Tongue (tissue), 2 donors: ENCODE measurements around the gene KCNK15. TPM values are rescaled to one million over a fixed set of nuclear protein-coding genes. Genes with fewer than 3 reads are reported as not detected.
"Not testable (repeated sequence)": the region's sequence is repeated elsewhere in the genome, so short reads cannot be mapped to it uniquely, and the experiment has no call there.

Experiments
- DNase-seq: peaks from one replicate; pipeline ENCODE4 v3.0.0-alpha.2; 2015
- total RNA-seq: library from RNA; depleted of rRNA; stranded (reverse); fragments of >200 nt; gene quantifications from one replicate; pipeline ENCODE4 v1.2.3, GENCODE V29; 2014

The KCNK15 gene
- total RNA-seq: 0.41 TPM

DNA sequence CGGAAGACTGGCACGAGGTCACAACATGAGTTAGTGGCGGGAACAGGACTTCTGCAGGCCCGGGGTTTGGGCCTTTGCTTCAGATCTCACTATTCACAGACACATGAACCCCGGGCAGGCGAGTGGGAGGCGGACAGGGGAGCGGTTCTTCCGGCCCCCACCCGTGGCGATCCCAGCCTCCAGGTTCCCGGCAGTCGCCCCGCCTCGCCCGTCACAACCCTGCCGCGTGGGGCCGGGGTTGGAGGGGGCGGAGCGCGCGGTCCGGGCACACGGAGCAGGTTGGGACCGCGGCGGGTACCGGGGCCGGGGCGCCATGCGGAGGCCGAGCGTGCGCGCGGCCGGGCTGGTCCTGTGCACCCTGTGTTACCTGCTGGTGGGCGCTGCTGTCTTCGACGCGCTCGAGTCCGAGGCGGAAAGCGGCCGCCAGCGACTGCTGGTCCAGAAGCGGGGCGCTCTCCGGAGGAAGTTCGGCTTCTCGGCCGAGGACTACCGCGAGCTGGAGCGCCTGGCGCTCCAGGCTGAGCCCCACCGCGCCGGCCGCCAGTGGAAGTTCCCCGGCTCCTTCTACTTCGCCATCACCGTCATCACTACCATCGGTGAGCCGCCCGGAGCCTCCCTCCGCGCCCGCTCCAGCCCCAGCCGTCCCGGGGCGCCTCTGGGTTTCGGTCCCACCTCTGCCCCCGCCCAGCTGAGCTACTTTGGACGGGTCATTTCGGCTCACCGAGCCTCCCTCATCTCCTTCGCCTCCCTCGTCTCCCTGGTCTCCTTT, at the start of gene KCNK15:
TSS of gene KCNK15 (plus strand) at position 268 of the 769 bp plus-strand sequence. CDS start at position 314, 46 bp downstream.
- DNase-seq: peak; percentile 29

GRCh38 chr20:44696315-44696714, 49.4 kb upstream of the KCNK15 start:
- DNase-seq: no peak

GRCh38 chr20:44697041-44697440, 48.6 kb upstream of the KCNK15 start:
- DNase-seq: not testable (repeated sequence)

- no peak for DNase-seq
Measured at GRCh38 chr20:44698351-44698750, 47.3 kb upstream of the KCNK15 start.

GRCh38 chr20:44700306-44700705, 45.4 kb upstream of the KCNK15 start:
- DNase-seq: no peak

DNA sequence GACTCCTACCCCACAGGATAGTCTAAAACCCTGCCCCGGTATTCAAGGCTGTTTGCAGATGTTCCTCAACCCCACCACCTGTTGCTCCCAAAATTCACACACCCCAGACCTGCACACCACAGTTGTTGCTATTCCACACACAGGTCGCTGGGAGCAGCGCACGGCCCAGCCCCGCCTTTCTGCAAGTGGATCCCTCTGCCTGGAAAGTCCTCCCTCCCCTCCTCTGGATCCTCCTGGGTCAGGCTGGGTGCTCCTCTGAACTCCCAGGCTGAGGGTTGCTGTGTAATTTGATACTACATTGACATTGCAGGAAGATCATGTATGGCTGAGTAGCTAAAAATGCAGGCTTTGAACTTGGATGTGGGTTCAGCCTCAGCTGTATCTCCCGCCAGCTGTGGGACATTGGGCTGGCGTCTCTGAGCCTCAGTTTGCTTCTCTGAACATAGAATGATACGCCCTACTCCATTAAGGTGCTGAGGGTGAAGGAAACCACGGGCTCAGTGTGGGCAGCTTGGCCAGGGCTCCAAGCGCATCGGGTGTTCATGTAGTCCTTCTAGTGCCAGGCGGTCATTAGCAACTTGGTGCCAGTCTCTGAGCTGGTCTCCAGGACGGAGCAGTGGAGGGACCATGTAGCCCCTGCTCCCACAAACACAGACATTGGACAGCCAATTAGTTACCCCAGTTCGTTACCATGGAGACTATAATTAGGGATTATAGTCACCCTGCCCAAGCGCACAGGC, 44.4 kb upstream of the KCNK15 start:
- DNase-seq: no peak

DNA sequence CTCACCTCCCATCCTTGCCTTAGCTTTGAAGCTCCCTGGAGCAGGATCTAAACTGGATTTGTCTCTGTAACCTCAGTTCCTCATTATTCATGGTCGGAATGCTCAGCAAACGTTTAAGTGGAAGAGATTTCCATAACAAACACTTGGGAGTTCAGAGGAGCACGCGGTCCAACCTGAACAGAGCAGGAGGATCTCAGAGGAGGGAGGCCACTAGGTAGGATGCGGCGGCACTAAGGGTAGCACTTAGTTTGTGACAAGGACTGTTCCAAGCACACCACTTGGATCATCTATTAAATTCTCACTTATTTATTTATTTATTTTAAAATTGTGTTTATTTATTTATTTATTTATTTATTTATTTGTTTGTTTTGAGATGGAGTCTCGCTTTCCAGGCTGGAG, 43.8 kb upstream of the KCNK15 start:
- DNase-seq: no peak

GRCh38 chr20:44702776-44703175, 42.9 kb upstream of the KCNK15 start:
- DNase-seq: peak; percentile 86

GRCh38 chr20:44703183-44703925, 42.3 kb upstream of the KCNK15 start:
- DNase-seq: no peak

GRCh38 chr20:44703956-44704488, 41.6 kb upstream of the KCNK15 start:
- no peak for DNase-seq

DNA sequence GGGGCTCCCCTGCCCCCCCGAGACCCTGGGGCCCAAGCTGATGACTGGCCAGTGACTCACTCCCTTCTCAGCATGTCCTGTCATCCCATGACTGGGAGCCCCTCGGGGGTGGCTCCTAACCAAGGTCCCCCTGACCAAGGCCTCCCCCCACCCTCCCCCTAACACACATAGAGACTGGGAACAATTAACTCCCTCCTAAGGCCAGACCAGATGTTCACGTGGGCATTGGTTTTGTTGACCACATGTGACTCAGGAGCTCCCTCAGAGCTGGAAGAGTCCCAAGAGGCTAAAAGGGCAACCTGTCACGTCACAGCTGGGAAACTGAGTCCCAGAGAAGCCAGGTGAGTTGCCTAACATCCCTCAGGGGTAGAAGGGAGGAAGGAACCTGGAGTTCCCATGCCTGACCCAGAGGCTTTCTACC, 41.1 kb upstream of the KCNK15 start:
- DNase-seq: no peak

- no peak for DNase-seq
Measured at GRCh38 chr20:44705364-44706094, 40.1 kb upstream of the KCNK15 start.

GRCh38 chr20:44706301-44707017, 39.2 kb upstream of the KCNK15 start:
- no peak for DNase-seq

GRCh38 chr20:44707018-44707579, 38.6 kb upstream of the KCNK15 start:
- no peak for DNase-seq

DNA sequence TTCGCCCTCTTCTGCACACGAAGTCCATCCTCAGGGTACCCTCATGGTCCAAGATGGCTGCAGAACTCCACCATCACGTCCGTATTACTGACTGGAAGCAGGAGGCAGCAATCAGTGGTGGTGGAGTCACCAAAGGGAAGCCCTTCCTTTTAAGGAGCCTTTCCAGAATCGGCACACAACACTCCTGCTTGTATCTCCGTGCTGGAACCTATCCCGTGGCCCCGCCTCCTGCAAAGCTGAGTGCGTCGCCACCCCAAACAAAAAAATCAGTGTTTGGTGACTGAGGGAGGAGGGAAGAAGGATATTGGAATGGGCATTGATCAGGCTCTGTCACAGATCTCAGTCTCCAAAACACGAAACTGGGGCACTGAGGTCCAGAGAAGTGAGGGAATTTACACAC, 36.3 kb upstream of the KCNK15 start:
- no peak for DNase-seq

DNA sequence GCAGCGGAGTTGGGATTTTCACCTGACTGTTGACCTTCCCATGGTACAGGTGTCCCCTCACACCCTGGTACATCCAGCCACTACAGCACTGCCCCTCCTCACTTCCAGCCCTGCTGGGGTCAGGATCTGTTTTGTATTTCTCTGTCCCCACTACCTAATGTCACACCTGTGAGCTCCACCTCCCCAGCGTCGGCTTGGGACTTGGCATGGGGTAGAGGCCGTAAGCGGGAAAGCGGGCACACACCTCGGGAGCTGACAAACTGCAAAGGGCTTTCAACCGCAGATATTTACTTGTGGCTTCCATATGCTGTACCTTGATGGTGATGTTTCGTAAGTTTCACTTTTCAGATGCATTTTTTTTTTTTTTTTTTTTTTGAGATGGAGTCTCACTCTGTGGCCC, 35.9 kb upstream of the KCNK15 start:
- no peak for DNase-seq

GRCh38 chr20:44711237-44711636, 34.4 kb upstream of the KCNK15 start:
- DNase-seq: no peak

GRCh38 chr20:44714102-44714700, 31.5 kb upstream of the KCNK15 start:
- no peak for DNase-seq

- peak; percentile 84 for DNase-seq
Measured at GRCh38 chr20:44714701-44715498, 30.8 kb upstream of the KCNK15 start, which contains the start of gene CCN5. Gene CCN5 (plus strand): TSS chr20:44715369. CDS start chr20:44715391, 22 bp downstream.
